Pons (tissue), 1 donor: ENCODE data around the gene GTPBP3.

Source experiments
- DNase-seq: peaks from one replicate; pipeline ENCODE4 v3.0.0-alpha.2; 2016; ENCODE audit warnings: low spot score

Gene GTPBP3

DNA sequence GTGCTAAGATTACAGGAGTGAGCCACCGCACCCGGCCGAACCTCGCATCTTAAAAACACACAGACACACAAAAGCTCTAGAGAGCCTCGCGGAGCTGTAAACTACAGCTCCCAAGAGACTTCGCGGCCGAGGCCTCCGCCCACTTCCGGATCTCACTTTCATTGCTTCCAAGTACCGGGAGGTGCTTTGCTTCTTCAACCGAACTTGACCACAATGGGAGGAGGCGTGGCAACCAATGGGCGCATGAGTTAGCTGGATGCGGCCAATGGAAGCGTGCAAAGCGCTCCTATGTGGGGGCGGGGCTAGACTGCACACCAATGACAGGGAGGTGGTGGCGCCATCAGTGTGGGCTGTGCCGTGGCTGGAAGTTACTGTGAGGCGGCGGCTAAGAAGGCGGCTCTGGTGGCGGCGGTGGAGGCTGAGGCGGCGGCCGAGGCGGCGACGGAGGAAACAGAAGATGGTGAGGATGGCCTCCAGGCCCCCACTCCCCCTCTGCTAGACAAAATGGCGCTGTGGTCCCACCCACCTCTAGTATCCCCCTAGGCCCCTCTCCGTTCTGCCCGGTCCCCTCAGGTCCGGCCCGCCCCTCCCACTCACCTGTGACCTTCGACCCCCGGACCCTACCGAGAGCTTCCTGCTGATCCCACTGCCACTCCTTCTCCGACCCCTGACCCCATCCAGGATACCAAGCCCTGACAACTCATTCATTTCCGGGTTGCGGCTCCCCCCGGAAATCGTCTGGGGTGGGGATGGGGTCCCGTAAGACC lies 28.0 kb upstream of the GTPBP3 start, which contains the start of gene DDA1:
TSS of gene DDA1 (plus strand) at position 366 of the 767 bp plus-strand sequence. CDS start at position 458, 92 bp downstream.
- peak; percentile 100 for DNase-seq

DNA sequence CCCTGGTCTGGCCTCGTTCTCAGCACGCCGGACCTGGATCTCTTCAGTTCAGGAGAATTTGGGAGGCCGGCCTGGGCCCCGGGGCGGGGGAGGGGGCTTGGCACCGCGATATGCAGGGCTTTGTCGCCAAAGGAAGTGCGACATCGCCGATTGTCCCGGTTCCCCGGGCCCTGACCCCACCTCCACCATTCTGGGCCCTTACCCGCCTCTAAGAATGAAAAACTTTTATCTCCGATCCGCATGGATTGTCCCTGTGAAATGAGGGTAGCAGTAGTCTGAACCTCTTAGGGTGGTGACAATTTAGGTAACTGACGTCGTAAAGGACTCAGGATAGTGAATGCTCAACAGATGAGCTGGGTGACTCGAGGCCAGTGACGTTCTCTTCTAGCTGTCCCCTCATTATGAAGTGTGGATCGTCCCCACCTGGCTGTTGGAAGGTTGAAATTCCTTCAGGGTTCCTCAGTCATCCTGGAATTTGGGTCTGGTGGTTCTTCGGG lies 27.3 kb upstream of the GTPBP3 start:
- DNase-seq = no peak

DNA sequence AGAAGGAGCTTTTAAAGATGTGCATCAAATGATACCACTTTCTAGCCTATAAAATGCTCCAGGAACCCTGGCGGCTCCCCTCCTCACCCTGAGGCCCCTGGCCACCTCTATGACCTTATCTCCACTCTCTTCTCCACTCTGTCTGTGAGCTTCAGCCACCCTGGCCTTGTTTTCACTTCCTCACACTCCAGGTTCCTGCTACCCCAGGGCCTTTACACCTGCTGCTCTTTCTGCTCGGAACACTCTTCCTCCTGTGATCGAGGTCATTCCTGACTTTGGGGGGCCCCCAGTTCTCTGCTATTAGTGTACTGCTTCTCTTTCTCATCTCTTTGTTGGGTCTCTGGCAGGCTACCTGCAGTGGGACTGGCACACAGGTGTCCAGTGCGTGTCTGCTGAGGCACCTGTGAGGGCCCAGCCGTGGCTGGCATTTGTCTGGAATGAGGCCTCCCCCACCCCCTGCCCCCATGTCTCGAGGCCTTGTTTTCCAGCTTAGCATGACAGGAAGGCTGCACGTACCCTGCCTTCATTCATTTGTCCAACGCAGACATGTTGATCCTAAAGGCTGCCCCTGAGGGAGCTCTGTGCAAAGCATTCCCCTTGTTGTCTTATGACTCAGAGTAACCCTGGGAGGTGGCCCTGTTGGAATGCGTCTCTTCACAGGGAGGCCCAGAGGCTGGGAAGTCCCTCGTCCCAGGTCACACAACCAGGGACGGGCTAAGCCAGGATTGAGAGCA lies 25.7 kb upstream of the GTPBP3 start:
- no peak for DNase-seq

DNA sequence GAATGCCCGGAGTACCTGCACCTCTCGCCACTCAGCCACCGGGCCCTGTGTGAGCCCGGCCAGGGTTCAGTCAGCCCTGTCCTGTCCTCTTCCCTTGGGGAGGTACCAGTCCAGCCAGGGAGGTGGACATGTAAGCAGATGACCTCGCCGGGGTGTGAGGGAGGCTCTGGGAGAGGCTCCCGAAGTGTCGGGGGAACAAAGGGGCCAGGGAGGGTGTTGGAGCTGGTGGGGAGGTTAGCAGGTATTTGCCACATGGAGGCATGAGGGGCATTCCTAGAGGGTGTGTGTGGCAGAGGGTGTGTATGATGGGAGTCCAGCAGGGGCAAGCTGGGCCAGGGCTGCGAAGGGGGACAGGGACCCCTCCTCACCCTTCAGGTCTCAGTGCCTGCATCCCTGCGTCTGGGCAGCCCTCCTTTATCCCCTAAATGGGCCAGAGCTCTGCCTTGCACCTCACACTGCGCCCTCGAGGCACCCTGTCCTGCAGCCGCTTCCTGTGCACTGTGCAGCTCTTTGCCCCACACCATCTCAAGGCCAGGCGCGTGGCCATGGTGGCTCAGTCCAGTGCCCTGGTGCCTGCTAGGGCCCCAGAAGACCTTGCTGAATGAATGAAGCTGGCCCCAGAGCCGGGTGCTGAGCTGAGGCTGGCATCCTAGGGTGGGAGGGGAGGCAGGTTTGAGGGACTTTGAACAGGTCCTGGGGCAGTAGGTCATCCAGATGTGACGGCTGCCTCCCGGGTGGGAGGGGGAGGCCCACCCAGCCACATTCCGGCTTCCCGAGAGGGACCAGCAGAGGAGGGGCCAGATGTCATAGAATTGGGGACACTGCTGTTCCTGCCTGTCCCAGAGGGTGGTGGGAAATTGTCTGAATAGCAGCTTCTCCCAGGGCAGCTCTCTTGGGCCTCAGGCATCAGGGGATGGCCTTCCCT lies 24.9 kb upstream of the GTPBP3 start:
- no peak for DNase-seq

DNA sequence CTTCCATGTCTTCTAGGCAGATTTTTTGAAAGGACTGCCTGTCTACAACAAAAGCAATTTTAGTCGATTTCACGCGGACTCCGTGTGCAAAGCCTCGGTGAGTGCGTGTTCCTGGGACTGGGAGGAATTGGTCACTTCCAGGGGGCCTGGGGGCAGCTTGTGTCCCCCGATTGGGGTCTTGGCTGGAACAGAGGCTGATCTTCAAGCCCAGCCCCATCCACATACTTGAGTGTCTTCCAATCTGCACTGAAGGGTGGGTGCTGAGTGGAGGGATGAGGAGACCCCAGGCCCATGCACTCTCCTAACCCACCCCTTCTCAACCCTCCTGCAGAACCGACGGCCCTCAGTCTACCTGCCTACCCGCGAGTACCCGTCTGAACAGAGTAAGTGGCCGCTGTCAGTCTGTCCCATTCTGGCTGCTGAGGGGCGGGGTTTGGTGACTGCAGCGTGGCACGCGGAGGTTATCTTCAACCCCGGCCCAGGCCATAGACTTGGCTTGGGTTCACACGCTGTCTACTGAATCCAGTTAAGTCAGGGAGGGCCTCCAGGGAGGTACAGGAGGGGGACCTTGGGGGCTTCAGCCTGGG lies 23.3 kb upstream of the GTPBP3 start:
- DNase-seq = no peak

DNA sequence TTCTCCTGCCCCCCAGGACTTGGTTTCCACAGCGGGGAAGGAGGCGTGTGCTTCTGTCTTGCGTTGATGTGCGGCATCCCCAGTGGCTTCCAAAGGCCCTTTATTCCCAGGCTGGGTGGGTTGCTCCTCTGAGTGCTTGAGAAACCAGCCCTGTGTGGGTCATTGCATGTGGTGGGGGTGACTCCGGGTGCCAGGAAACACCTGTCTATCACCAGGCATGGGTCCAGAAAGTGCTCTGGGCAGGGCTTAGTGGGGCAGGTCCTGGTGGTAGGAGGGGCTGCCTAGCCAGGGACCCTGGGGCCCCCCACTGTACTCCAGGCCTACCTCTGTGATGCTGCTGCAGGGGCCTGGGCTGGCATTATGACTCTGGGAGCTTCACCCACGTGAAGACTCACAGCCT lies 18.4 kb upstream of the GTPBP3 start:
- no peak for DNase-seq

DNA sequence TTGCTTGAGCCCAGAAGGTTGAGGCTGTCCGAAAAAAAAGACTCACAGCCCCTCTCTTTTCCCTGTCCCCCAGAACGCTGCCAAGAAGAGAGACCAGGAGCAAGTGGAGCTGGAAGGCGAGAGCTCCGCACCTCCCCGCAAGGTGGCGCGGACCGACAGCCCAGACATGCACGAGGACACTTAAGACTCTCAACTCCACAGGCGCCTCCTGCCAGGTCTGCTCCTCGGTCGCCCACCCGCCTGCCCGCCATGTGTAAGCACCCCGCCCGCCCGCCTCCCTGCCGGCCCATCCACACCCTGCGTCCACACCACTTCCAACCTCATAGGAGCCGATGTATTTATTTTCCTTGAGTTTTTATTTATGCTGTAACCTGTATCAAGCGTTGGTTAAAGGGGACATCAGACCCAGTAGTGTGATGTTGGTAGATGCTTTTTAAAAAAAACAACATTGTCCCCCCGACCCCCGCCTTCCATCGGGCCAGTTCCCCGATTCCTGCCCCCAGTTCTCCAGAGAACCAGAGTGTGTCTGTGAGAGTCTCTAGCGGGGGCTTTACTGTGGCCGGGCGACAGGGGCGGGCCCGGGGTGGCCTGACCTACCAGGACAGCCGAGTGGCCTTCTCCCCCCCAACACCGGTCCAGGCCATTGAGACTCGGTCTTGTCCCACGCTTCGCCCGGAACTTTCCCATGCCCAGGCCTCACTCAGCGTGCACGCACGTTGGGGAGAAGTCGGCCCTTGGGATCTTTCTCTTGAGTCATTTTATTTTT lies 17.7 kb upstream of the GTPBP3 start:
- no peak for DNase-seq

DNA sequence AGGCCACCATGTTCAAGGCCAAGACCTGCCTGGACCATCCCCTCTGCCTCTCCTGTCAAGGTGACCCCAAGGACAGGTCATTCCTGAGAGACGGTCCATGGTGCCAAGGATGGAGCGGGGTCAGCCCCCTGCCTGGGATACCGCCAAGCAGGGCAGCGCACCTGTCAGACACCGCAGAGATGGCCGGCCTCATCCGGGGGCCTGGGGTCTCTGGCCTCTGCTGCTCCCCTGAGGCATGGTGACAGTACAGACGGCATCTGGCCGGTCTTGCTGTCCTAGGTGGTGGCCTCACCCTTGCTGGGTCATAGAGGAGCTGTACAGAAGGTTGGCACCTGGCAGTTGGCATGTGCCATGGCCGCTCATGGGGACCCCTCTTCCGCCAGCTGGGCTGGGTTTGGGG lies 16.9 kb upstream of the GTPBP3 start:
- DNase-seq = no peak

DNA sequence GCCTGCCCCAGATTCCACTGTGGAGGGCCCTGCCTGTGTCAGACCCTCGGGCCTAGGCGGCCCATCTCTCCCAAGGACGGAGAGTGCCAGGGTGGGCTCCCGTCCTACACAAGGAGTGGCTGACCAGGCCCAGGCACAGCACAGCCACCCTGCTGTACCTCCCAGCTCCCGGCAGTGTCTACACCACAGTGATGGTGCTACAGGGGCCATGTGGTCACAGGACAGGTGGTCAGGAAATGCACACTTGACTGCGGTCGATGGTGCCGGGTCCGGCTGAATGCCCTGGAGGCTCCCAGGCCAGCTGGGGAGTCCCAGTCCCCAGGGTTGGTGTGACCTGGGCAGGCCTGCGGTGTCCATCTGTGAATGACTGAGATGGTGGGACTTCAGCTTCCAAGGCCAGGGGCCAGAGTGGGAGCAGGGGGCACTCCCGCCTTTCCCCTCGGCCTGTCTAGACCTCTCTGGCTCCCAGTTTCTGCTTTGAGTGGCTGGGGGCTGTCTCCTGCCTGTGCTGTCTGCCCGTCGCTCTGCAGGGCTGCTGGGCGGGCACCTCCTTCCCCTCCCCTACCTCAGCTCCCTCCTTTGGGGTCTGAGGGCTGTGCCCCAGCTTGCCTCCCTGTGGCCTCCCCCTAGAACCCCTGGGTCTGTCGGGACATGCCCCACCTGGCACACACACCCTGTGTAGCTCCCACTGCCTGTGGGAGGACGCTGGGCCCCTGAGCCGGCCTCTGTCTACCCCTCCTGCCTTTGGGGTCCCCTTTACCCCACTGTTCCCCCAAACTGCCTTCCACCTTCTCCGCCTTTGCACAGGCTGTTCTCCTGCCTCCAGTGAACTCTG lies 15.5 kb upstream of the GTPBP3 start:
- DNase-seq = no peak

DNA sequence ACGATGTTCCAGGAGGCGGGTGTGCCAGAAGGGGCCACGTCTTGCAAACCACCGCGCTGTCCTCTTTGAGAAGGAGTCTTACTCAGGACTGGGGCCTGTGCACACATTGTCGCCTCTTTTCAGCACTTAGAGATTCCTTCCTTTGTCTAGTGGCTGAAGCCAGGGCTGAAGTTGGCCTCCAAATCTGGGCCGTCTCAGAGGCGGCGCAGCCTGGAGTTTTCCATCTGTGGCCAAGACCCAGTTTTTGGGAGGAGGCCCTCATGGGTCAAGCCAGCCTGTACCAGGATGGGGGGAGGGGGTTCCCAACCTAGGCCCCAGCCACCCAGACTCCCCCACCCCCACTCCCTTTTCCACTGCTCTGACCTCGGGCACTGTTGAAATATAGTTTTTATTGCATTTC lies 14.5 kb upstream of the GTPBP3 start:
- peak; percentile 34 for DNase-seq

DNA sequence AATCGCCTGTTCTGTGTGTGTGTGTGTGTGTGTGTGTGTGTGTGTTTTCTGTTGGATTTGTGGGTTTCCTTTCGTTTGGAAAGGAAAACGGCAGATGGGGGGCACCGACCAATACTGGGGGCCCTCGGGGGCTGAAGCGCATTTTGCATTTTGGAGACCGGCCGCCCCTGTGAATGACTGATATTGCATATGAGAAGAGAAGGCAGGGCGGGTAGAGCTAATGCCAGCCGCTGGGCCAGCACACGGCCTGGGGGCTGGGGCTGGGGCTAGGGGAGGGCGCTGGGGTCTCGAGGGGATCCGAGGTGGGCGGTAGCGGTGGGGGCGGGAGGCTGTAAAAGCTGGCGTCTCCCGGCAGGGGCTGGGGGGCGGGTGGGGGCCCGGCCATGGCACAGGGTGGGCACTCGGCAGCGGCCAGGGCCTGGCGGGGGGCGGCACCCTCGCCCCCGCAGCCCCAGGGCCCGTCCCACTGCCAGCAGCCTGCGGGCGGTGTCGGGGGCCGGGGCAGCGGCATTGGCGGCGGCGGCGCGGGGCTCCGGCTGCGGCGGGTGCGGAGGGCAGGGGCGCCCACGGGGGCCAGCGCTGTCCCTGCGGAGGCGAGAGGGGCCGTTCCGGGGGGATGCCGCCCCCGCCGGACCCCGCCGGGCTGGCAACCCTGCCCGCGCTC lies 13.9 kb upstream of the GTPBP3 start:
- DNase-seq = no peak

DNA sequence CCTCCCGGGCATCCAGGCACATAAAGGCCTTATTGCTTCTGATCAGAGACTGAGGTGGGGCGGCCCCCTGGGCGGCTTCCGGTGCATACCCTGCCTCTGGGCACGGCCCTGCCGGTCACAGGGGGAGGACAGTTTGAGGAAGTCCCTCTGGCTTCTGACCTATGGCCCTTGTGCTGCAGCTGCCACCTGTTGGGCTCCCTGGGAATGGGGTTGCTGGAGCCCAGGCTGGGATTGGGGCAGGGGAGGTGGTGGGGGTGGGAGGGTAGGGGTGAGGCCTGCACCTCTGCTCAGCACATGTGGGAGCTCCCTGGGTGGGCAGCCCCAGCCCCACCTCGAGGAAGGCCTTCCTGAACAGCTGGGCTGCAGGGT lies 13.4 kb upstream of the GTPBP3 start:
- DNase-seq = no peak

DNA sequence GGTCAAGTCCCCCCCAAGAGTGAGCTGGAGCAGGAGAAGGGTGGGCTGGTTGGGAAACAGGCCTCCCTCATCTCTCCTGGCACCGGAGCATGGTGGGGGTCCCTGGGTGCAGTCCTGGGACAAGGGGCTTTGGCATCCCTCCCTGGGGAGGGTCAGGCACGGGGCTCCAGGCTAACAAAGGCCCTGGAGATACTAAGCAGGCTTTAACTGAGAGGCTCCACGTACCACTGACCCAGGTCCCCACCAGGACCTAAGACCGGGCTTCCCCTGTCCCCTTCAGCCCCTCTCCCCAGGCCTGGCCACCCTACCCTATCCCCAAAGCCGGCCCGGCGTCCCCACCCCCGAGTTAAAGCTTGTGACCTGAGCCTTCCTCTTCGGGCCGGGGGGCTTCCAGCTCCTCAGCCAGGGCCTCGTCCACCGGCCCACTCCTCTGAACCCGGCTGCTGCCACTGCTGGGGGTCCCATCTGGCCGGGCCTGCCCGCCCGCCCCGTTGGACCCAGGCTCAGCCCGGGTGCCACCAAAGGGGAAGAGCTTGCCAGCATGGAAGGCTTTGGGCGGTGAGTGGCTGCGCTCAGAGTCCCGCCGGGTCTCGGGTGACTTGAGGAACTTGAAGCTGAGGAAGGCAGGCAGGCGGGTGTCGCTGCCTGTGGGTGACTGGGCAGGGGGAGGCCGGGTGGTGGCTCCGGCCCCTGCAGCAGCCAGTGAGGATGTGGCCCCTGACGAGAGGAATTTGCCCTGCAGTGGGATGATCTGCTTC lies 12.8 kb upstream of the GTPBP3 start:
- DNase-seq = no peak

DNA sequence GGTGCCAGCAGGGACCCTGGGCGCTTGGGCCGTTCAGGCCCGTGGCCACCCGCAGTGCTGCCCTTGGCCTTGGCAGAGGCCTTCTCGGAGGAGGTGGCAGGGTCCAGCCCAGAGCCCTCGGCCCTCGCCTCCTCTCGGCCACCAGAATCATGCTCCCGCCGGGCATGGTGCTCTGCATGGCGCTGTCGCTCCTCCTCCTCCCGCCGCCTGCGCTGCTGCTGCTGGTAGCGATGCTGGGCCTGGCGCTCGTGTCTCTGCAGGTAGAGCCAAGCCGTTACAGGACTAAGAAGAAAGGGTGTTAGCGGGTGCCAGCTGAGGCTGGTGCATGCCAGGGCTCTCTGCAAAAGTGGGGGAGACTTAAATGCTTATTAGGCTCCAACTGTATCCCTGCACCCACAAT lies 12.2 kb upstream of the GTPBP3 start:
- DNase-seq = no peak

DNA sequence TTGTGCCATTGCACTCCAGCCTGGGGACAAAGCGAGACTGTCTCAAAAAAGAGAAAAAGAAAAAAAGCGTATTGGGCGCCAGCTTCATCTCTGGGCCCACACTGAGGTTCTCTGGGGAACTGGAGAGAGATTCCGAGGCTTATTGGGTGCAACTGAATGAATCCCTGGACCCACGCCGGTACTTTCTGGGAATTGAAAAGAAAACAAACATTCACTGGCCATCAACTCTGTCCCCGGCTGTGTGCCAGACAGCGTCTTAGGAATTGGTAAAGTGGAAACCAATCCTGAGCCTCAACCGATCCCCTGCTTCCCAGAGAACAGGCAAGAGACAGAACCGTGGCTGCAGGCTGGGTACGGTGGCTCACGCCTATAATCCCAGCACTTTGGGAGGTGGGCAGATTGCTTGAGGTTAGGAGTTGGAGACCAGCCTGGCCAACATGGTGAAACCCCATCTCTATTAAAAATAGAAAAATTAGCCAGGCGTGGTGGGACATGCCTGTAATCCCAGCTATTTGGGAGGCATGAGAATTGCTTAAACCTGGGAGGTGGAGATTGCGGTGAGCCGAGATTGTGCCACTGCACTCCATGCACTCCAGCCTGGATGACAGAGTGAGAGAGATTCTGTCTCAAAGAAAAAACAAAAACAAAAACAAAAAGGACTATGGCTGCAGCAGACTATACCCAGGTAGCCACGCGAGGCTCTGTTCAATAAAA lies 11.3 kb upstream of the GTPBP3 start:
- peak; percentile 75 for DNase-seq

DNA sequence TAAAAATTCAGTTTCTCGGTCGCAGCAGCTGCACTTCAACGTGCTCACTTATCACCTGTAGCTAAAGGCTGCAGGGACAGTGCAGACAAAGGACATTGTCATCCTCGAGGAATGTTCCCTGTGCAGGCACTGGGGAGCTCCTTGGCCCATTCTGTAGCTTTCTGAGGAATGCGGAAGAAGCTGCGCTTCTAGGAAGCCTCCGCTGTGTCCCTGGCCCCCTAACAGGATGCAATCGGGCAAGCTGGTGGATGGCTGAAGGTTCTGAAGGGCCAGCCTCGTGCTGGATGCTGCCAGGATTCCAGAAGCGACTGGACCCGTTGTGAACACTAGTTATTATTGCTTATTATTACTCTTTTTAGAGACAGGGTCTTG lies 10.8 kb upstream of the GTPBP3 start:
- DNase-seq = no peak

DNA sequence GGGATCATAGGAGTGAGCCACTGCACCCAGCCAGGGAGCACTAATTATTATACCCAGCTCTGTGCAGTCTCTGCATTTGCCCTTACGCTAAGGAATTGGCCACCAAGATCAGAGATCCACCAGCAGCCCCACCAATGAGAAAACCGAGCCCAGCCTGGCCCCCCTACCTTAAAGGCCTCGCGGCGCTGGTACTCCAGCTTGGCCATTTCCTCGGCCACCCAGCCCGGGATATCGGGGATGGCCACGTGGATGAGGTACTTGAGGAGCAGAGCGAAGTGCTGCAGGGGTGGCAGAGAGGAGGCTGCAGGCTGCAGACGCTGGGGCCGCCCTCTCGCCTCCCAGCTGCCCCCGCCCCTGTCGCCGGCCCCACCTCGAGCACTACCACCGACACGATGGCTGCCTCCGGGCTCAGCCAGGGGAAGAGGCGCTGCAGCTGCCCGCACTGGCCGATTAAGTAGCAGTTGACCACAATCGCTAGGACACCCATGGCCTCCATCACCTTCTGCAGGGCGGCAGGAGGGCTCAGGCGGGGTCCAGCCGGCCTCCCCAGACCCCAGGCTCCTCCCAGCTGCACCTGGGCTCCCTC lies 10.2 kb upstream of the GTPBP3 start:
- DNase-seq = no peak
